ENCODE data around the gene SNX20.

DNA sequence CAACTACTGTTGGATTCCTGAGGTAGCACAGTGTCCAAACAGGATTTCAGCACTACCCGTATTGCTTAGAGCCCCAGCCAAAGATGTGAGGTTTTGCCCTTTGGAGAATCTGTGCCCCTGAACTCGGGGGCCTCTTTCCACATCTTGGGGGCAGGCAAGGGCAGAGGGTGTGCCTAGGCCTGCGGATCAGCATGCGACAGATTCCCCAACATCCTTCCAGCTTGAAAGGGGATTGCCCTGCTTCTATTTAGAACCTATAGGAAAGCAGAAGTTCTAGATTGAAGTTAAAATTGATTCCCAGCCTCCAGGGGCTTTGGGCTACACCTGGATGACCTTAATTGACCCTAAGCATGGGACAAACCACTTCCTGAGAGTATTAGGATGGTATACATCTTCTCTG is 31.8 kb upstream of the SNX20 start:
- TF ChIP-seq, protein P1, sequence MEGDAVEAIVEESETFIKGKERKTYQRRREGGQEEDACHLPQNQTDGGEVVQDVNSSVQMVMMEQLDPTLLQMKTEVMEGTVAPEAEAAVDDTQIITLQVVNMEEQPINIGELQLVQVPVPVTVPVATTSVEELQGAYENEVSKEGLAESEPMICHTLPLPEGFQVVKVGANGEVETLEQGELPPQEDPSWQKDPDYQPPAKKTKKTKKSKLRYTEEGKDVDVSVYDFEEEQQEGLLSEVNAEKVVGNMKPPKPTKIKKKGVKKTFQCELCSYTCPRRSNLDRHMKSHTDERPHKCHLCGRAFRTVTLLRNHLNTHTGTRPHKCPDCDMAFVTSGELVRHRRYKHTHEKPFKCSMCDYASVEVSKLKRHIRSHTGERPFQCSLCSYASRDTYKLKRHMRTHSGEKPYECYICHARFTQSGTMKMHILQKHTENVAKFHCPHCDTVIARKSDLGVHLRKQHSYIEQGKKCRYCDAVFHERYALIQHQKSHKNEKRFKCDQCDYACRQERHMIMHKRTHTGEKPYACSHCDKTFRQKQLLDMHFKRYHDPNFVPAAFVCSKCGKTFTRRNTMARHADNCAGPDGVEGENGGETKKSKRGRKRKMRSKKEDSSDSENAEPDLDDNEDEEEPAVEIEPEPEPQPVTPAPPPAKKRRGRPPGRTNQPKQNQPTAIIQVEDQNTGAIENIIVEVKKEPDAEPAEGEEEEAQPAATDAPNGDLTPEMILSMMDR (IDR thresholded peaks at IDR 0.05): no peak
- no peak for TF ChIP-seq POLR2AphosphoS5 (IDR thresholded peaks at IDR 0.05; ENCODE audit: insufficient read depth in 1 of 2, low read depth in 1 of 2)
- TF ChIP-seq POLR2A (IDR thresholded peaks at IDR 0.05): no peak
